Skeletal muscle cell (primary cell): Measurements from ENCODE around the gene TIAM1.

Source experiments
- DNase-seq: peaks from one replicate; pipeline ENCODE4 v3.0.0-alpha.2; 2010; ENCODE audit warnings: low read depth
- H3K4me3 ChIP-seq: 2 replicates; pipeline ENCODE4 v1.5.1; 2011; ENCODE audit warnings: low read depth, mild to moderate bottlenecking, control low read depth, low read length, moderate library complexity

The TIAM1 gene

DNA sequence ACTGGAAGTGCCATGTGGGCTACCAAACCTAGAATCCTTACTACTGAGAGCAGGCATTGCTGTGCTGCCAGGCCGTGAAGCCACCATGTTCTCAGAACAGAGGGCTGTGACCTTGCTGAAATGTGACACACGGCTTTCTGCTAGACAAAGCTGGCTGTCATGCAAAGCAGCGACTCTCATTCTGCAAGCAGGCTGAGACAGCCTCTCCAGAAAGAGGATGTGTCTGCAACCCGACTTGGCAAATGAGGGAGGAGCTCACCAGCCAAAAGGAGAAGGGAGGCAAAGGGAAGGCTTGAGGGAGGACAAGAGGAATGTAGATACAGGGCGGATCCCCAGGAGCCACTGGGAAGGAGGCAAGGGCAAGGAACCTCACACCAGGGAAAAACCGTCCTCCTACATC is 220.1 kb downstream of the TIAM1 start:
- no peak for DNase-seq
- H3K4me3 ChIP-seq = no peak overlapping the region

DNA sequence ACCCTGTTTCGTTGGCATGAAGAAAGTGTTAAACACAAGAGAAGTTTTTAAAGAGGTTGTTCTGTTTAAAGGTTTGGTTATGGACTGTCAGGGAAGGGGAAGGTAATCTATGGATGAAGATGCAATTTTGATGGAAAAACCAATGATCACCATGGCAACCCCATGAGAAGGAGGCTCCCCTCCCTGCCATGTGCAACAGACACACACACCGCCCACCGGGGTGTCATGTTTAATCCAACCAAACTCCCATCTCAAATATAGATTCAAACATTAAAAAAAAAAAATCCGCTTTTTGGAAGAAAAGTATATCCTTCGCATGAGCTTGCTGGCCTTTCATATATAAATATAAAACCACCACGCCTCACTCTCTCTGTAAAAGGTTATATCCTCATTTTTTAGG is 224.9 kb downstream of the TIAM1 start:
- no peak overlapping the region for H3K4me3 ChIP-seq
- no peak for DNase-seq

DNA sequence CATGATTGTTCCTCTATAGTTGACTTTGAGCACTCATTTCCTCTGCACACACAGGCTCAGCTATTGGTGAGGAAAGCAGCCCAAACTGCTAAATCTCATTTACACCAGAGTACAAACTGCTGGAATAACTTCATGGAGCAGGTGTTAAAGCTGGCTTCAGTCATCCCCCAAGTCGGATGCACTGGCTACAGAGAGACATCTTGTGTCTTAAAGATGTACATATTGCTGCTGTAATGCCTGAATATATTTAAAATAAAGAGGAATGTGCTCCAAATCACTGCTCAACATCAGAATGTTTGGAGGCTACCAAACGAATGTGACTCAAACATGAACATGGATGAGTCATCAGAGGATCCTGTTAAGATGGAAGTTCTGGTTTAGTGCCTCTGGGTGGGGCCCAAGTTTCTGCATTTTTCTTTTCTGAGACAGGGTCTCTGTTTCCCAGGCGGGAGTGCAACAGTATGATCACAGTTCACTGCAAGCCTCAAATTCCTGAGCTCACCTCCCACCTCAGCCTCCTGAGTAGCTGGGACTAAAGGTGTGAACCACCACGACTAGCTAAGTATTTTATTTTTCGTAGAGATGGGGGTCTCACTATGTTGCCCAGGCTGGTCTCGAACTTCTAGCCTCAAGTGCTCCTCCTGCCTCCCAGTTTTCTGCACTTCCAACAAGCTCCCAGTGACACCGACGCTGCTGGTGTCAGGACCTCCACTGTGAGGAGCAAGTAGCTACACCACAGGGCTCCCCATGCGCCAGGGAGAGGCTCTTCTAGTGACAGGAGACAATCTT is 226.7 kb downstream of the TIAM1 start:
- no peak overlapping the region for H3K4me3 ChIP-seq
- DNase-seq = peak; percentile 61

DNA sequence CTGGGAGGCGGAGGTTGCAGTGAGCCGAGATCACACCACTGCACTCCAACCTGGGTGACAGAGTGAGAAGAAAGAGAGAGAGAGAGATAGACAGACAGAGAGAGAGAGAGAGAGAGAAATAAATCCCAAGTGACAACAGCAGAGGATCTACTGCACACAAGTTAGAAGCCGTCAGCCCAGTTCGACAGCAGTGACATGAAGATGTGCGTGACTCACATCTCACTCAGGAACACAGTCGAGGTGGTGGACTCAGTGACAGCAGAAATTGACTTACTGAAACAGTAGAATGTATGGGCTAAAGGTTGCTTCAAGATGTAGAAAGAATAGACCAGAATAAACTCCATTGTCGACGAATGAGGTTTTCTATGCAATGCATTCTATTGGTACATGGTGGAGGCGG is 228.8 kb downstream of the TIAM1 start:
- no peak overlapping the region for H3K4me3 ChIP-seq

DNA sequence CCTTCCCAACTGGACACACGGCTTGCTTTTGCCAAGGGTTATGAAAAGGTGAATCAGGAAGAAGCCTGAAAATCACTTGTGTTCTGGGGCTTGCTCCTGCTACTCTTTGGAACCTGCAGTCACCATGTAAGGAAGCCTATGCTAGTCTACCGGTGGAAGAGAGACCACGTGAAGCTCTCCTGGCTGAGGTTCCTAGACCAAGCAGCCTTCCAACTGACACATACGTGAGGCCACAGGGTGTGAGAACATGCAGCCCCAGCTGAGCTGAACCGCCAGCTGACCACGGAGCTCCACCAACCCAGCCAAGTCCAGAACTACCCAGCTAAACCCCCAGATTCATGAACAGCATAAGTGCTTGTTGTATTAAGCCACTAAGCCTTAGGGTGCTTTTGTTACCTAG is 233.0 kb downstream of the TIAM1 start:
- no peak overlapping the region for H3K4me3 ChIP-seq
- no peak for DNase-seq

More for the DNA sequence above, 228.8 kb downstream of the TIAM1 start:
- DNase-seq = no peak

DNA sequence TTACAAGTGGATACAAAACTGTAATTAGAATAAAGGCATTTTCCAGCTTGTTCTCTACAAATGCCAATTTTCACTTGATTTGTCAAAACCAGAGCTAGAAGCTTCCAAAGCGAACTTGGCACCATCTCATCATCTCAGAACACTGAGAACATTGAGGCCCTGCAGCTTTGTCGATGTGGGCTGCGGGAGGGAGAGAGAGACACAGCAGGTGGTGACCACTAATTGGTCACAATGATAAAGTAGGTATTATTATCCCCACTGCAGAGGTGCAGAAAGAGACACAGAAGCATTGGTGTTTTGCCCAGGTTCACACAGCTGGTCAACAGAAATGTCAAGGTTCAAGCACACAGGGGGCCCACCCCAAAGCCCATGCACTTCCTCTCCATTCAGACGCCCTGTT is 233.6 kb downstream of the TIAM1 start:
- DNase-seq = no peak
- H3K4me3 ChIP-seq = no peak overlapping the region

DNA sequence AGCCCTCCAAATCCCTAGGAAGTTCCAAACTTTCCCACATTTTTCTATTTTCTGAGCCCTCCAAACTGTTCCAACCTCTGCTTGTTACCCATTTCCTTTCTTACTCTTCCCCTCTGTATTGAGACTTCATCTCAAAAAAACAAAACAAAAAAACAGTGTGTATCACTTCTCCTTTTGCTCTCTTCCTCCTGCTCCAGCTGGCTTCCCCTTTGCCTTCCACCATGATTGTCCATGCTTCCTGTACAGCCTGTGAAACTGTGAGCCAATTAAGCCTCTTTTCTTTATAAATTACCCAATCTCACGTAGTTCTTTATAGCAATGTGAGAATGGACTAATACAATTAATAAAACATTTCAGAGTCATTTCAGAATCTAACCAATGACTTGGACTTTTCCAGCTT is 236.2 kb downstream of the TIAM1 start:
- no peak overlapping the region for H3K4me3 ChIP-seq
- no peak for DNase-seq

DNA sequence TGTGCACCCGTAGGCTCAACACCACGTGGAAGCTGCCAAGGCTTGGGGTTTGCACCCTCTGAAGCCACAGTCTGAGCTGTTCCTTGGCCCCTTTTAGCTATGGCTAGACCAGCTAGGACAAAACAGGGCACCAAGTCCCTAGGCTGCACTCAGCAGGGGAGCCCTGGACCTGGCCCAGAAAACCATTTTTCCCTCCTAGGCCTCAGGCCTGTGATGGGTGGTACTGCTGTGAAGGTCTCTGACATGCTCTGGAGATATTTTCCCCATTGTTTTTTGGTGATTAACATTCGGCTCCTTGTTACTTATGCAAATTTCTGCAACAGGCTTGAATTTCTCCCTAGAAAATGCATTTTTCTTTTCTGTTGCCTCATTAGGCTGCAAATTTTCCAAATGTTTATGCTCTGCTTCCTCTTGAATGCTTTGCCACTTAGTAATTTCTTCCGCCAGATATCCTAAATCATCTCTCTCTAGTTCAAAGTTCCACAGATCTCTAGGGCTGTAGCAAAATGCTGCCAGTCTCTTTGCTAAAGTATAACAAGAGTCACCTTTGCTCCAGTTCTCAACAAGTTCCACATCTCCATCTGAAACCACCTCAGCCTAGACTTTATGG is 236.8 kb downstream of the TIAM1 start:
- H3K4me3 ChIP-seq = no peak overlapping the region
- DNase-seq = no peak

DNA sequence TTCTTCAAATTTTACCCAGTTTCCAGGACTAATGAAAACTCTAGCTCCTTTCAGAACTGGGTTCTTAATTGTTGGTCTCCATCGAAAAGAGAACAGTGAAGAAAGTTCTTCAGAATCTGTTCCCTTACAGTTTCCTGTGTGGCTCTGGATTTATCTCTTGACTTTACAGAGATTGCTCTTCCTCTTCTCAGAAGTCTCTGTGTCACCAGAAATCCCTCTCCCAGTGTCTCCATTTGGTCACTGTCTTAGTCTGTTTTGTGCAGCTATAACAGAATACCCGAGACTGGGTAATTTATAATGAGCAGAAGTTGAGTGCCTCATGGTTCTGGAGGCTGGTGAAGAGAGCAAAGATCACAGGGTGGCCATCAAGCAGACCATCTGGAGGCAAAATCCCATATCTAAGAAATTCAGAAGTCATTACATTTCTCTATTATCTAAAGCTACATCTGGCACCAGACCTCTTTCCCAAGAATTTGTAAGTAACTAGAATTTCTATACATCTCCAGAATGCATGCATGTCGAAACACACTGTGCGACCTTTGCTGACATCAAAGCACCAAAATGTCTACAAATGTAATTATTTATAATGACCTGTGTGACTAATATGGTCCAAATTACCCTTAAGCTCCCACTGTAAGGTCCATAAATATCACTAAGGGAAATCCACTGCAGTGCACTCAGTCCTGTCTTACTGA is 240.3 kb downstream of the TIAM1 start:
- DNase-seq = no peak
- H3K4me3 ChIP-seq = no peak overlapping the region

DNA sequence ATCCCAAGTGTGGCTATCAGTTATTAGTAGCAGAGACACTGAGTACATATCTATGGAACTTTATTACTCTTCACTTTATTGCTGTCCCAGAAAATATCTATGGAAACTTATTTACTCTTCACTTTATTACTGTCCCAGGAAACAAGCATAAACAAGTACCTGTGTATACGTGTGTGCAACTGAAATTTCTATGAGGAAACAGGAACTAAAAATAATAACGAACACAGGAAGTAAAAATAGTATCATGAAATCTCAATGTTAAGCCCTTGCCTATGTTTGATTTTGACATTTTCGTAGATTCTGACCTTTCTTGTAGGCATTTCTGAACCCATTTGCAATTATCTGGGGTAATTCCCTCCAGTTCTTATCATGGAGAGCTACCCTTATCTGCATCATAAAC is 240.9 kb downstream of the TIAM1 start:
- H3K4me3 ChIP-seq = no peak overlapping the region
- no peak for DNase-seq

DNA sequence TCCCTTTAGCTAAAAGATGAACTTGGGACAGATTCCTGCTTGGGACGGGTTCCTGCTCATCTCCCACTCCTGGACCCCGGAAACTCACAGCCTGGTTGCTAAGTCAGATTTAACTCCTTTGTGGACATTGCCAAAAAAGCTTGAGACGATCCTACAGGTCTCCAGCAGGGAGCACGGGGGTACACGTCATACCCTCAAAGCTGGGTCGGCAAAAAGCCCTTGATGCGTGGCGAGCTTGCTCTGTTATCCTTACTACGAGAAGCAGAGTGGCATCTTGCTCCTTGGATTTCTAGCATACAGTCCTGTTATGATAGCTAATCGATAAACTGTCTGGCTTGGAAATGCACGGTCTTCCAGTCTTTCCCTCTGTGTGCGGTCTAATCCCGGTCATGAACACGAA is 244.9 kb downstream of the TIAM1 start:
- DNase-seq = no peak
- no peak overlapping the region for H3K4me3 ChIP-seq

DNA sequence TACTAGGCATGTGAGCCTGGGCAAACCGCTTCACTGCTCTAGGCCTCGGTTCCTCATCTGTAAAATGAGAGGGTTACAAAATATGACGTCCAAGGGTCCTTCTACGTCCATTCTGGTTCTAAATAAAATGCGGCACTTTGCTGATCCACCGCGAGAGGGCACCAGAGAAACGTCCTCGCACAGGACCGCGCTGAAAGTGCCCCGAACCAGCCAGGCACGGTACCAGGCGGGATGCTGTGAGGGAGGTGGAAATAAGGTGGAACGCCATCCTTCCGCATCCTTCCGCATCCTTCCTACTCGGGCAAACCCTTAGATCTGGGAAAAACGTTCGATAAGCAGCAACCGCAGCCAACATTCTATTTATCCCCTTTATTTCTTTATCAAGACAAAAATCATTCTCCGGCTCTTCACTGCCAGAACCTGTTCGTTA is 245.5 kb downstream of the TIAM1 start:
- no peak overlapping the region for H3K4me3 ChIP-seq
- DNase-seq = no peak

DNA sequence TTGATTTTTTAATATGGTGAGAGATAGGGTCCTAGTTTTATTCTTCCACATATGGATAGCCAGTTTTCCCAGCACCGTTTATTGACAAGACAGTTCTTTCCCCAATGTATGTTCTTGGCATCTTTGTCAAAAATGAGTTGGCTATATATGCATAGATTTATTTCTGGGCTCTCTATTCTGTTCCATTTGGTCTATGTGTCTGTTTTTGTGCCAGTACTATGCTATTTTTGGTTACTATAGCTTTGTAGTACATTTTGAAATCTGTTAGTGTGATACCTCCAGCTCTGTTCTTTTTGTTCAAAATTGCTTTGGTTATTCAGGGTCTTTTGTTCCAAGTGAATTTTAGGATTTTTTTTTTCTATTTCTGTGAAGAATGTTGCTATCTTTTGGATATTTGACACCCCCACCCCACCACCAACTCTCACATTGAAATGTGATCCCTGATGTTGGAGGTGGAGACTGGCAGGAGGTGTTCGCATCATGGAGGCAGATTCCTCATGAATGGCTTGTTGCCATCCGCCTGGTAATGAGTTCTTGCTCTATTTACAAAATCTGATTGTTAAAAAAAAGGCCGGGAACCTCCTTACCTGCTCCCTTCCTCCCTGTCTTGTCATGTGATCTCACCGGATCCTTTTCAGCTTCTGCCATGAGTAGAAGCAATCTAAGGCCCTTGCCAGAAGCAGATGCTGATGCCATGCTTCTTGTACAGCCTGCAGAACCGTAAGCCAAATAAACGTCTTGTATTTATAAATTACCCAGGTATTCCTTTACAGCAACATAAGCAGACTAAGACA is 251.0 kb downstream of the TIAM1 start:
- H3K4me3 ChIP-seq = no peak overlapping the region
- DNase-seq = no peak

DNA sequence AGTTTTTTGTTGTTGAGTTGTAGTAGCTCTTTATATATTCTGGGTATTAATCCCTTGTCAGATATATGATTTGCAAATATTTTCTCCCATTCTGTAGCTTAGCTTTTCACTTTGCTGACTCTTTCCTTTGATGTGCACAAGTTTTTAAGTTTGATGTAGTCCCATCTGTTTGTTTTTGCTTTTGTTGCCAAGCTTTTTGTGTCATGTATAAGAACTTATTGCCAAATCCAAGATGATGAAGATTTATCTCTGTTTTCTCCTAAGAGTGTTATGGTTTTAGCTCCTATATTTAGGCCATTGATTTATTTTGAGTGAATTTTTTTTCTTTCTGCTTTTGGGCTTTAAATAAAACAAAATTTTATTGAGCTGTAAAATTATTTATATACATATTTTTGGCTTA is 253.7 kb downstream of the TIAM1 start:
- H3K4me3 ChIP-seq = no peak overlapping the region
- no peak for DNase-seq

DNA sequence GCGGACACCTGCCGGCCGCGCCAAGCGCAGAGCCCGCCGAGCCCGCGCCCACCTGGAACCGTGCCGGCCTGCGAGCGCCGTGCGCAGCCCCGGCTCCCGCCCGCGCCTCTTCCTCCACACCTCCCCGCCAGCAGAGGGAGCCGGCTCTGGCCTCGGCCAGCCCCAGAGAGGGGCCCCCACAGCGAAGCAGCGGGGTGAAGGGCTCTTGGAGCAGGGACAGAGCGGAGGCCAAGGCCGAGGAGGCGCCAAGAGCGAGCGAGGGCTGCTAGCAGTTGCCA is 255.6 kb downstream of the TIAM1 start:
- no peak for DNase-seq
- H3K4me3 ChIP-seq = no peak overlapping the region

DNA sequence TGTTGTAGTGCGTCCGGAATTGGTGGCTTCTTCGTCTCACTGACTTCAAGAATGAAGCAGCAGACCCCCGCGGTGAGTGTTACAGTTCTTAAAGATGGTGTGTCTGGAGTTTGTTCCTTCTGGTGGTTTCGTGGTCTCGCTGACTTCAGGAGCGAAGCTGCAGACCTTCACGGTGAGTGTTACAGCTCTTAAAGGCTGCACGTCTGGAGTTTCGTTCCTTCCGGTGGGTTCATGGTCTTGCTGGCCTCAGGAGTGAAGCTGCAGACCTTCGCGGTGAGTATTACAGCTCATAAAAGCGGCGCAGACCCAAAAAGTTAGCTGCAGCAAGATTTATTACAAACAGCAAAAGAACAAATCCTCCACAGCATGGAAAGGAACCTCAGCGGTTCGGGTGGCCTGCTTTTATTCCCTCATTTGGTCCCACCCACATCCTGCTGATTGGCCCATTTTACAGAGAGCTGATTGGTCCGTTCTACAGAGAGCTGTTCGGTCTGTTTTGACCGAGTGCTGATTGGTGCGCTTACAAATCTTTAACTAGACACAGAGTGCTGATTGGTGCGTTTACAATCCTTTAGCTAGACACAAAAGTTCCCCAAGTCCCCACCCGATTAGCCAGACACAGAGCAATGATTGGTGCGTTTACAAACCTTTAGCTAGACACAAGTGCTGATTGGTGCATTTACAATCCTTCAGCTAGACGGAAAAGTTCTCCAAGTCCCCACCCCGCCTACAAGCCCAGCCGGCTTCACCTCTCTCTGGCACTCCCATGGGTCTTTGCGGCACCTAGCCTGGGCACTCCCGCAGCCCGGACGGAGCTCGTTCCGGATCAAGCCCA is 256.2 kb downstream of the TIAM1 start:
- no peak overlapping the region for H3K4me3 ChIP-seq
- DNase-seq = no peak

DNA sequence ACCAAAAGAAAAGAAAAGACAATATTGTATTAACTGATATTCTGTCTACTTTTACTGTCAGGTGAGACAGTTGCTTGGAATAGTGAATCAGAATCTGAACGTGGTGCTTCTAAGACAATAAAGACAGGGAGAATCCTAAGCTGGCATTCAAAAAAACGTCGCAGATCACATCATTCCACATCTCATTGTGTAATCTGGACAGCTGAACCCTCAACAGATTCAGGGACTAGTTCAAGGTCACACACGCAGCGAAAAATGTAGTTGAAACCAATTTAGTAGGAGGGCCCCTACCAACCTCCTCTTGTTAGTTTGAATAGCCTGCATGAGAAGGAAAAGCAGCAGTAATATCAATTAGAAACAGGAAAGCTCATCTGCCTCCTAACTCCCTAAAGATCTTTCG is 259.4 kb downstream of the TIAM1 start:
- DNase-seq = no peak
- no peak overlapping the region for H3K4me3 ChIP-seq

DNA sequence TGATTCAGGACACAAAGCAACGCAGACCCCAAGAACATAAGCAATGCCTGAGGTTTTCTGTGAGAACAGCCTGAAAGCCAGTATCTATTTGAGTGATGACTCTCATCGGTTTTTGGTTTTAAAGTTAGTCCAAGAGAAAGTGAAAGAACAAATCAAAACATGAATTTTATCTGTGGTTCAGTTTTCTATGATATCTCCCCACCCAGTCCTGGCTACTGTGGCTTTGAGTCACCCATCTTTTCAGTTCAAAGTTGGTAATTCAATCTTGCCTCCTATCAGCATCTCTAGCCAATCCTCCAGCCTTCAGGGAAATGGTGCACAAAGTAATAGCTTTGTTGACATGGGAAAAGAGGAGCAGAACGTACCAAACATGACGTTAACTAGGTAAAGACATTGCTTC is 265.3 kb downstream of the TIAM1 start:
- no peak overlapping the region for H3K4me3 ChIP-seq
- no peak for DNase-seq

DNA sequence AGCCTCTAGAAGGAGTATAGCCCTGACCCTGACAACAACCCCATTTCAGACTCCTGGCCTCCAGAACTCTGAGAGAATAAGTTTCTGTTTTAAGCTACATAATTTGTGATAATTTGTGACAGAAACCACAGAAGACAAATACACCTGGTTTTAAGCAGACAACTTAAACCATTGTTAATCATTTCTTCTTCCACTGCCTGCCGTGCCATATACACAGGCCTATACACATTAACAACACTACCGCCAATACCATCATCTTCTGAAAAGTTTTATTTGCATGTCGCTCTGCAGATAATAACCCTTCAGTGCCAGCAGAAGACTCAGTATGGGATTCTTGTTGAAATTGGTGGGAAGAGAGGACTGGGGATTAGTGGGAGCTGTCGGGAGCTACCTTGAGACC is 265.8 kb downstream of the TIAM1 start:
- no peak for DNase-seq
- no peak overlapping the region for H3K4me3 ChIP-seq
